Panc1 (cell line): ENCODE measurements around the gene MAPRE2. TPM values are rescaled to one million over a fixed set of nuclear protein-coding genes. Genes with fewer than 3 reads are reported as not detected.

Experiments used
- ATAC-seq: fragments of 200-7000 bp; cut with Tn5 transposase; 2 replicates; pipeline ENCODE4 v1.9.1; 2020; ENCODE audit warnings: mild to moderate bottlenecking, moderate library complexity
- BruUV-seq: library from RNA; stranded (reverse); fragments of 400-500 nt; replicated peaks from 2 replicates; lab custom pipeline; 2021; lab: Mats Ljungman, UMichigan
- CTCF ChIA-PET: fragments of 300-600 bp; sonication (Branson Sonifier 250); formaldehyde crosslinking; loops from one replicate; lab custom pipeline; 2022; ENCODE audit warnings: antibody characterized with exemption; lab: Charles Lee
- POLR2A ChIA-PET: fragments of 300-600 bp; sonication (Branson Sonifier 250); formaldehyde crosslinking; loops from one replicate; lab custom pipeline; 2022; ENCODE audit warnings: antibody characterized with exemption; lab: Charles Lee
- DNase-seq: peaks from one replicate; pipeline ENCODE4 v3.0.0-alpha.2; 2010; ENCODE audit warnings: low read depth, low spot score
- H3K27ac ChIP-seq: 2 replicates; pipeline ENCODE4 v1.5.1; 2011; ENCODE audit warnings: mild to moderate bottlenecking, low read length, inconsistent platforms
- H3K27me3 ChIP-seq: fragments of 200-500 bp; sonication (Bioruptor generic); 2 replicates; pipeline ENCODE4 v1.6.0; 2014; ENCODE audit warnings: low read length, inconsistent platforms; ENCODE audit not compliant: control insufficient read depth, insufficient read depth
- H3K36me3 ChIP-seq: fragments of 200-500 bp; sonication (Bioruptor generic); 2 replicates; pipeline ENCODE4 v1.5.1; 2014; ENCODE audit warnings: inconsistent platforms, mild to moderate bottlenecking, low read length, moderate library complexity; ENCODE audit not compliant: control insufficient read depth, insufficient read depth
- H3K4me1 ChIP-seq: 2 replicates; pipeline ENCODE4 v1.5.1; 2011; ENCODE audit warnings: inconsistent platforms, mild to moderate bottlenecking, low read length, moderate library complexity; ENCODE audit not compliant: control insufficient read depth, insufficient read depth
- H3K4me3 ChIP-seq, 2 experiments: 2 replicates each; pipeline ENCODE4 v1.5.1; 2011 to 2012; ENCODE audit warnings: low read depth in 2 of 2, low read length in 2 of 2, mild to moderate bottlenecking in 2 of 2, inconsistent platforms in 1 of 2, moderate library complexity in 1 of 2
- H3K9me3 ChIP-seq: fragments of 200-500 bp; sonication (Bioruptor generic); 2 replicates; pipeline ENCODE4 v1.5.1; 2014; ENCODE audit warnings: low read depth, mild to moderate bottlenecking, inconsistent platforms, low read length, moderate library complexity; ENCODE audit not compliant: control insufficient read depth, insufficient read depth
- POLR2AphosphoS5 ChIP-seq: IDR thresholded peaks from 2 replicates; pipeline ENCODE4 v1.6.1; 2012; ENCODE audit warnings: mild to moderate bottlenecking, low read depth, low read length, moderate library complexity
- SIN3A ChIP-seq: IDR thresholded peaks from 2 replicates; pipeline ENCODE4 v1.6.1; 2012; ENCODE audit warnings: low read depth, mild to moderate bottlenecking, low read length, moderate library complexity, borderline replicate concordance; ENCODE audit not compliant: insufficient read depth
- TCF7L2 ChIP-seq: IDR thresholded peaks from 2 replicates; pipeline ENCODE4 v1.6.1; 2011; ENCODE audit warnings: mild to moderate bottlenecking, low read depth, low read length, inconsistent platforms
- in situ Hi-C: cut with HindIII; loops from 2 replicates; pipeline ENCODE4 v1.10.0; 2016; ENCODE audit warnings: low sequenced_read_pairs, low pct_unique_long_range_greater_than_20kb
- intact Hi-C: fragments of 100-400 bp; cut with micrococcal nuclease; formaldehyde crosslinking; loops from one replicate; pipeline ENCODE4 v1.10.0; 2022; ENCODE audit not compliant: unreplicated experiment
- total RNA-seq: library from RNA; stranded (reverse); gene quantifications from one replicate; pipeline ENCODE4 v1.2.1, GENCODE V29; 2021; ENCODE audit not compliant: unreplicated experiment
- TF ChIP-seq, protein P1 (sequence below): fragments of 450-650 bp; IDR thresholded peaks from 2 replicates; pipeline ENCODE4 v1.5.1; 2017; ENCODE audit warnings: mild to moderate bottlenecking
- TF ChIP-seq, protein P2 (sequence below), 2 experiments: IDR thresholded peaks; 2 replicates each; pipeline ENCODE4 v1.6.1; 2011 to 2012; ENCODE audit warnings: low read depth in 2 of 2, control low read depth in 1 of 2, low read length in 1 of 2, mild to moderate bottlenecking in 1 of 2, moderate library complexity in 1 of 2; ENCODE audit not compliant: insufficient read depth in 1 of 2

The MAPRE2 gene
- total RNA-seq, 1 experiment from 2014 or later = 14.1 TPM

DNA sequence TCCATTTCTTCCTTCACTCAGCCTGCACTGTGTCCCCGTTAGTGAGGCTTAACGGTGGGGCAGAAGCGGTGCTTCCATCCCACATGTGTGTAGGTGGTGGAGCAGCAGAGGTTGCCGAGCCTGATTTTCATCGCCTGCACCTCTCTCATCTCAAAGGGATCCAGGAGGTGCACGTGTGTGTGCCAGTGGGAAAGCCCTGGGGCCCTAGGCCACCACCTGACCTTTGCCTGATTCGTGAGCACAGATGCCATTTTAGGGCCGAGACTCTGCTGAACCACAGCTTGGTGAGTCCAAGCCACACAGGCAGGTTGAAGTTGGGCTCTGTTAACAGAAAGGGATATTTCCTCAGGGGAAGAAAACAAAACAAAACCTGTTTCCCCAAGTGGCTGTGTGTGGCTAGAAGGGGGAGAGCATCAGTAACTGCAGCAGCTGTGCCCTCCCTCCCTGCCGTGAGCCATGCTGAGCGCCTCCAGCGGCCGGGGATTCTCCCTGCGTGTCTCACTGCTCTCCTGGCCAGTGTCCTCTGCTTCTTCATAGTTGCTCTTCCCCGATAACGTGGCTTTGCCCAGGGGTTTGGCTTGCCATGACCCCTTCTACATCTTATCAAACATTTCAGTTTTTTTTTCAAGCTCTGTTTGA, 81.5 kb downstream of the MAPRE2 start:
- DNase-seq (no peak), ATAC-seq (no peak)
- in situ Hi-C loops = no loop called here
- Histone ChIP-seq H3K4me1 (no peaks in the 10 kb centered on the region), H3K4me3 (no peak overlapping the region), H3K9me3 (no peaks in the 10 kb centered on the region), H3K36me3 (no peaks in the 10 kb centered on the region), H3K27ac (no peak overlapping the region), H3K27me3 (no peaks in the 10 kb centered on the region)
- ChIA-PET CTCF (no interaction called here), POLR2A (interaction anchor here (0.6 kb wide), 1 partner anchor 29 kb away, joined by 9 read pairs; no protein-coding TSS in a partner anchor)
- intact Hi-C loops = no loop called here
- TF ChIP-seq, protein P1, sequence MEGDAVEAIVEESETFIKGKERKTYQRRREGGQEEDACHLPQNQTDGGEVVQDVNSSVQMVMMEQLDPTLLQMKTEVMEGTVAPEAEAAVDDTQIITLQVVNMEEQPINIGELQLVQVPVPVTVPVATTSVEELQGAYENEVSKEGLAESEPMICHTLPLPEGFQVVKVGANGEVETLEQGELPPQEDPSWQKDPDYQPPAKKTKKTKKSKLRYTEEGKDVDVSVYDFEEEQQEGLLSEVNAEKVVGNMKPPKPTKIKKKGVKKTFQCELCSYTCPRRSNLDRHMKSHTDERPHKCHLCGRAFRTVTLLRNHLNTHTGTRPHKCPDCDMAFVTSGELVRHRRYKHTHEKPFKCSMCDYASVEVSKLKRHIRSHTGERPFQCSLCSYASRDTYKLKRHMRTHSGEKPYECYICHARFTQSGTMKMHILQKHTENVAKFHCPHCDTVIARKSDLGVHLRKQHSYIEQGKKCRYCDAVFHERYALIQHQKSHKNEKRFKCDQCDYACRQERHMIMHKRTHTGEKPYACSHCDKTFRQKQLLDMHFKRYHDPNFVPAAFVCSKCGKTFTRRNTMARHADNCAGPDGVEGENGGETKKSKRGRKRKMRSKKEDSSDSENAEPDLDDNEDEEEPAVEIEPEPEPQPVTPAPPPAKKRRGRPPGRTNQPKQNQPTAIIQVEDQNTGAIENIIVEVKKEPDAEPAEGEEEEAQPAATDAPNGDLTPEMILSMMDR = no peak
- TF ChIP-seq SIN3A (no peak), POLR2AphosphoS5 (no peak), TCF7L2 (no peak)
- TF ChIP-seq, protein P2, sequence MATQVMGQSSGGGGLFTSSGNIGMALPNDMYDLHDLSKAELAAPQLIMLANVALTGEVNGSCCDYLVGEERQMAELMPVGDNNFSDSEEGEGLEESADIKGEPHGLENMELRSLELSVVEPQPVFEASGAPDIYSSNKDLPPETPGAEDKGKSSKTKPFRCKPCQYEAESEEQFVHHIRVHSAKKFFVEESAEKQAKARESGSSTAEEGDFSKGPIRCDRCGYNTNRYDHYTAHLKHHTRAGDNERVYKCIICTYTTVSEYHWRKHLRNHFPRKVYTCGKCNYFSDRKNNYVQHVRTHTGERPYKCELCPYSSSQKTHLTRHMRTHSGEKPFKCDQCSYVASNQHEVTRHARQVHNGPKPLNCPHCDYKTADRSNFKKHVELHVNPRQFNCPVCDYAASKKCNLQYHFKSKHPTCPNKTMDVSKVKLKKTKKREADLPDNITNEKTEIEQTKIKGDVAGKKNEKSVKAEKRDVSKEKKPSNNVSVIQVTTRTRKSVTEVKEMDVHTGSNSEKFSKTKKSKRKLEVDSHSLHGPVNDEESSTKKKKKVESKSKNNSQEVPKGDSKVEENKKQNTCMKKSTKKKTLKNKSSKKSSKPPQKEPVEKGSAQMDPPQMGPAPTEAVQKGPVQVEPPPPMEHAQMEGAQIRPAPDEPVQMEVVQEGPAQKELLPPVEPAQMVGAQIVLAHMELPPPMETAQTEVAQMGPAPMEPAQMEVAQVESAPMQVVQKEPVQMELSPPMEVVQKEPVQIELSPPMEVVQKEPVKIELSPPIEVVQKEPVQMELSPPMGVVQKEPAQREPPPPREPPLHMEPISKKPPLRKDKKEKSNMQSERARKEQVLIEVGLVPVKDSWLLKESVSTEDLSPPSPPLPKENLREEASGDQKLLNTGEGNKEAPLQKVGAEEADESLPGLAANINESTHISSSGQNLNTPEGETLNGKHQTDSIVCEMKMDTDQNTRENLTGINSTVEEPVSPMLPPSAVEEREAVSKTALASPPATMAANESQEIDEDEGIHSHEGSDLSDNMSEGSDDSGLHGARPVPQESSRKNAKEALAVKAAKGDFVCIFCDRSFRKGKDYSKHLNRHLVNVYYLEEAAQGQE (IDR thresholded peaks at IDR 0.05; ENCODE audit: insufficient read depth in 1 of 2, low read depth in 2 of 2, low read length in 1 of 2) = no peak
- no TSS peak for BruUV-seq

DNA sequence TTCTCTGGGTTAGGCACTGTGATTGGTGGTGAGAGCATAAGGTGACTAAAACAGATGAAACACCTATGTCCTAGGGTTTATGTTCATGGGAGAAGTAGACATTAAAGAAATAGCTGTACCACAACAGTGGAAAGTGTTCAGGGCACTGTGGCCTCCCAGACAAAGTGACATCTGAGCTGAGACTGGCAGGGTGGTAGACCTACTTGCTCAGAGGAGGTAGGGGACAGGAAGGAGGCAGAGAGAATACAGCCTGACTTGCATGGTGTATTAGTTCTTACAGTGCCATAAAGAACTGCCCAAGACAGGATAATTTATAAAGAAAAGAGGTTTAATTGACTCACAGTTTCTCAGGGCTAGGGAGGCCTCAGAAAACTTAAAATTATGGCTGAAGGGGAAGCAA, 82.6 kb downstream of the MAPRE2 start:
- no peak for DNase-seq
- H3K27me3 ChIP-seq = no peaks in the 10 kb centered on the region
- no peaks in the 10 kb centered on the region for H3K9me3 ChIP-seq
- H3K4me3 ChIP-seq = no peak overlapping the region
- in situ Hi-C loops = no loop called here
- no TSS peak for BruUV-seq
- ATAC-seq = no peak
- no peak overlapping the region for H3K27ac ChIP-seq
- no peaks in the 10 kb centered on the region for H3K4me1 ChIP-seq
- POLR2A ChIA-PET = no interaction called here
- CTCF ChIA-PET = no interaction called here
- no peaks in the 10 kb centered on the region for H3K36me3 ChIP-seq
- TF ChIP-seq TCF7L2 (no peak), SIN3A (no peak)
- TF ChIP-seq, protein P2 (IDR thresholded peaks at IDR 0.05; ENCODE audit: insufficient read depth in 1 of 2, low read depth in 2 of 2, low read length in 1 of 2) = no peak
- TF ChIP-seq, protein P1 = no peak
- intact Hi-C loops = no loop called here
